D721Med (cell line): ENCODE data around the gene GPS2.

ENCODE experiments used
- DNase-seq: peaks from one replicate; pipeline ENCODE4 v3.0.0; 2011; ENCODE audit warnings: low spot score; ENCODE audit not compliant: insufficient read length
- FAIRE-seq: peaks from 2 replicates; lab custom pipeline; 2011; peaks lifted over from hg19 to GRCh38; lab: Jason Lieb, UNC
- TF ChIP-seq, protein P1 (sequence below): IDR thresholded peaks from 2 replicates; pipeline ENCODE4 v1.5.1; 2012; ENCODE audit warnings: mild to moderate bottlenecking, control low read depth; ENCODE audit not compliant: insufficient read depth; ENCODE audit errors: missing control alignments

The GPS2 gene

DNA sequence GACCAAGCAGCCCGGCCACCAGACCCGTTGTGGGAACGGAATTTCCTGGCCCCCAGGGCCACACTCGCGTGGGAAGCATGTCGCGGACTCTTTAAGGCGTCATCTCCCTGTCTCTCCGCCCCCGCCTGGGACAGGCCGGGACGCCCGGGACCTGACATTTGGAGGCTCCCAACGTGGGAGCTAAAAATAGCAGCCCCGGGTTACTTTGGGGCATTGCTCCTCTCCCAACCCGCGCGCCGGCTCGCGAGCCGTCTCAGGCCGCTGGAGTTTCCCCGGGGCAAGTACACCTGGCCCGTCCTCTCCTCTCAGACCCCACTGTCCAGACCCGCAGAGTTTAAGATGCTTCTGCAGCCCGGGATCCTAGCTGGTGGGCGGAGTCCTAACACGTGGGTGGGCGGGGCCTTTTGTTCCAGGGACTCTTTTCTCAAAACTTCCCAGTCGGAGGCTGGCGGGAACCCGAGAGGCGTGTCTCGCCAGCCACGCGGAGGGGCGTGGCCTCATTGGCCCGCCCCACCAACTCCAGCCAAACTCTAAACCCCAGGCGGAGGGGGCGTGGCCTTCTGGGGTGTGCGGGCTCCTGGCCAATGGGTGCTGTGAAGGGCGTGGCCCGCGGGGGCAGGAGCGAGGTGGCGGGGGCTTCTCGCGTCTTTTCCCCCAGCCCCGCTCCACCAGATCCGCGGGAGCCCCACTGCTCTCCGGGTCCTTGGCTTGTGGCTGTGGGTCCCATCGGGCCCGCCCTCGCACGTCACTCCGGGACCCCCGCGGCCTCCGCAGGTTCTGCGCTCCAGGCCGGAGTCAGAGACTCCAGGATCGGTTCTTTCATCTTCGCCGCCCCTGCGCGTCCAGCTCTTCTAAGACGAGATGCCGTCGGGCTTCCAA, 33.8 kb downstream of the GPS2 start, which contains the start of gene SLC2A4:
Gene SLC2A4, plus strand, starts transcription at position 645 of the 879 bp plus-strand sequence. Its CDS starts 217 bp downstream, at position 862.
- DNase-seq: peak; percentile 99
- TF ChIP-seq, protein P1, sequence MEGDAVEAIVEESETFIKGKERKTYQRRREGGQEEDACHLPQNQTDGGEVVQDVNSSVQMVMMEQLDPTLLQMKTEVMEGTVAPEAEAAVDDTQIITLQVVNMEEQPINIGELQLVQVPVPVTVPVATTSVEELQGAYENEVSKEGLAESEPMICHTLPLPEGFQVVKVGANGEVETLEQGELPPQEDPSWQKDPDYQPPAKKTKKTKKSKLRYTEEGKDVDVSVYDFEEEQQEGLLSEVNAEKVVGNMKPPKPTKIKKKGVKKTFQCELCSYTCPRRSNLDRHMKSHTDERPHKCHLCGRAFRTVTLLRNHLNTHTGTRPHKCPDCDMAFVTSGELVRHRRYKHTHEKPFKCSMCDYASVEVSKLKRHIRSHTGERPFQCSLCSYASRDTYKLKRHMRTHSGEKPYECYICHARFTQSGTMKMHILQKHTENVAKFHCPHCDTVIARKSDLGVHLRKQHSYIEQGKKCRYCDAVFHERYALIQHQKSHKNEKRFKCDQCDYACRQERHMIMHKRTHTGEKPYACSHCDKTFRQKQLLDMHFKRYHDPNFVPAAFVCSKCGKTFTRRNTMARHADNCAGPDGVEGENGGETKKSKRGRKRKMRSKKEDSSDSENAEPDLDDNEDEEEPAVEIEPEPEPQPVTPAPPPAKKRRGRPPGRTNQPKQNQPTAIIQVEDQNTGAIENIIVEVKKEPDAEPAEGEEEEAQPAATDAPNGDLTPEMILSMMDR: no peak
- no peak for FAIRE-seq

DNA sequence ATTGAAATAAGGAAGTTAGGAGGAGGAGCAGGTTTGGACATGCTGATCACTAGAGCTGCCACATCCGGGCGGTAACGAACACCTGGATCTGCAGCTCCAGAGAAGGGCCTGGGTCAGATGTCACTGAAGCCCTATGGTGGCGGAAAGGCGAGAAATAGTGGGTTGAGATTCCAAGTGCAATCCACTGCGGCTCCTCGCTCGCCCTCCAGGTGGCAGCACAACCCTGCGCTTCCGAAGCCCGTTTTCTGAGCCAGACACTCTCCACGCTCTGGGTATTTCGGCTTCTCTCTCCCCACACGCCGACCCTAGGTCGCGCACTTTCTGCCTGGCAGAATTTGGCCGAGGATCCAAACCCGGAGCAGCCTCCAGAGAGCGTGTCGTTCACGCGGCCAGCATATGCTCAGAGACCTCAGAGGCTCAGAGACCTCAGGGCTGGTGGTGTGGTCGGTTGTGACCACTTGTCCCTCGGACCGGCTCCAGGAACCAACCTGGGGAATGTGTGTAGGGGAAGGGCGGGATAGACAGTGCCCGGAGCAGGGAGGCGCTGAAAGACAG, 34.6 kb downstream of the GPS2 start:
- TF ChIP-seq, protein P1: peak; percentile 47
- DNase-seq (peak; percentile 74), FAIRE-seq (no peak)

DNA sequence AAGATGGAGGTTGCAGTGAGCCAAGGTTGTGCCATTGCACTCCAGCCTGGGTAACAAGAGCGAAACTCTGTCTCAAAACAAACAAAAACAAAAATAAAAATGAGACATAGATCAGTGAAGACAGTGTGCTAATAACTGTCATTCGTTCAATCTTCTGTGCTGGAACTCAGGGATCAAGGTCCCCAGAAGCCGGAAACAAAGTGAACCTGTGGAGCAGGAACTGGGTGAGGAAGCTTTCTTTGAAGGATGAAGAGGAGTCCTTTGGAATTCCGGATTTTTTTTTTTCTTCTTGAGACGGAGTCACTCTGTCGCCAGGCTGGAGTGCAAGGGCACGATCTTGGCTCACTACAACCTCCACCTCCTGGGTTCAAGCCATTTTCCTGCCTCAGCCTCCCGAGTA, 35.7 kb downstream of the GPS2 start:
- no peak for FAIRE-seq
- TF ChIP-seq, protein P1: no peak

DNA sequence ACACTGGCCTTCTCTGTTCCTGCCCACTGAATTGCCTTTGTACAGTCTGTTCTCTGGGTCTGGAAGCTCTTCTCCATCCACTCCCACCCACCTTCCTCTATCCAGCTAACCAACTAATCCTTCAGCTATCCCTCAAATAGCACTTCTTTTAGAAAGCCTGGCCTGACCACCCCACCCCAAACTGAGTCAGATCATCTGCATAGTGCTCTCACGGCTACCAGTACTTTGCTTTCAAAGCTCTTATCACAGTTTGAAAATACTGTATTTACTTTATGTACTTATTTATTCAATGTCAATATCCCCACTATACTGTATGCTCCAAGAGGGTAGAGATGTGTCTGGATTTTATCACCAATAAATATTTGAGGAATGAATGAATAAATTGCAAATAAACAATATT, 48.4 kb downstream of the GPS2 start:
- DNase-seq (no peak), FAIRE-seq (no peak)
- TF ChIP-seq, protein P1: no peak

More for the DNA sequence above, 35.7 kb downstream of the GPS2 start:
- DNase-seq: no peak

DNA sequence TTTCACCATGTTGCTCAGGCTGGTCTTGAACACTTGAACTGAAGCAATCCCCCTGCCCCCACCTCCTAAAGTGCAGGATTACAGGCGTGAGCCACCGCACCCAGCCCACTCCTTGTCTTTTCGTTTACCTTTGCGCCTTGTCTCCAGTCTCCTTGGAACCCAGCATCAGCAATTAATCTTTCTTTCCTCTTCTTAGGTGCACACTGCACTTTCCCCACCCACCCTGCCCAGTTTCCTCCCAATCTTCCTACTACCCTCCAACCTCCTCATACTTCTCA, 51.4 kb downstream of the GPS2 start:
- DNase-seq: no peak
- TF ChIP-seq, protein P1: no peak
- FAIRE-seq: no peak

DNA sequence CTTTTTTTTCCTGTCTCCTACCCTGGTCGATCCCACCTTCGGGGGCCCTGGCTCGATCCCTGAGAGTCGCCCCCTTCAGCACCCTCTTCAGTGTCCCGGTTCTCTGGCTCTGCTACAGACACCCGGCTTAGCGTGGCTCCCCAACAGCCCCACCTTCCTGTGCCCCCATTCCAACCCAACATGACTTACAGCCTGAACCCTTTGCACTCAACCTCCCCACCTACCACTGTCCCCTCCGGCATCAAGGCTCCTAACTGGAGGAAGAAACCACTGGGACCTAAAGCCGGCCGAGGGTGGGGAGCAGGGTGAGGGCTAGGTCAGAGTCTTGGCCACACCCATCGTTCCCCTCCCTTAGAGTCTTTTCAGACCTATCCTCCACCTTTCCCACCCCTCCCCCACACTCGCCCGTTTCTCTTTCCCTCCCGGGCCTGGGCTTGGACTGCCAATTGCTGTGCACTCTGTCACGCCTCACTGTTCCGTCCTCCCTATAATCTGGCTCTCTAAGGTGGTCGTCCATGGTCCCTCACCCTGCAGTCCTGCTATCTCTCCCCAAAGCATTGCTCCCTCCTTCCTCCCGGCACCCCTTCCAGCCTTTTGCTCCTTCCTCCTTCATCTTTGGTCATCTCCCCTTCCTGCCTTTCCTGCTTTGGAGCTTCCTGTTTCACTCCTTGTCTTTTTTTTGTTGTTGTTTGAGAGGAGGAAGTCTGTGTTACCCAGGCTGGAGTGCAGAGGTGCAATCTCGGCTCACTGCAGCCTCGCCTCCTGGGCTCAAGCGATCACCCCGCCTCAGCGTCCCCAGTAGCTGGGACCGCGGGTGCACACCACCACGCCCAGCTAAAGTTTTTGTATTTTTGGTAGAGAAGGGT, 52.0 kb downstream of the GPS2 start:
- TF ChIP-seq, protein P1: no peak
- DNase-seq: no peak
- FAIRE-seq: no peak
